CD4-positive, alpha-beta T cell (primary cell): ENCODE results near the gene KHSRP. TPM values are rescaled to one million over a fixed set of nuclear protein-coding genes. Genes with fewer than 3 reads are reported as not detected.

Experiments
- ATAC-seq: fragments of 200-7000 bp; cut with Tn5 transposase; one replicate; pipeline ENCODE4 v1.10.0; 2022; ENCODE audit warnings: mild to moderate bottlenecking; ENCODE audit not compliant: poor library complexity
- CTCF ChIA-PET: fragments of 350-600 bp; sonication (Branson Sonifier 250); formaldehyde crosslinking; loops from one replicate; lab custom pipeline; 2021; ENCODE audit warnings: antibody characterized with exemption, inconsistent platforms; lab: Charles Lee
- POLR2A ChIA-PET: fragments of 350-600 bp; sonication (Branson Sonifier 250); formaldehyde crosslinking; loops from one replicate; lab custom pipeline; 2021; ENCODE audit warnings: antibody characterized with exemption, inconsistent platforms; lab: Charles Lee
- DNase-seq, 14 experiments: peaks; one replicate each; pipeline ENCODE4 v3.0.0-alpha.2; 2013 to 2020; ENCODE audit warnings: mixed read lengths in 2 of 14
- H3K27ac ChIP-seq, 2 donors: one replicate each; pipeline versions ENCODE4 v1.5.1 to v1.7.0; 2013; ENCODE audit warnings: low read length in 2 of 2, low read depth in 1 of 2, mild to moderate bottlenecking in 1 of 2
- H3K27me3 ChIP-seq, 2 experiments: 1 replicate in 1 of 2; 2 replicates in 1 of 2; pipeline versions ENCODE4 v1.6.1 to v1.7.0; 2013; ENCODE audit warnings: low read length in 2 of 2, control low read depth in 1 of 2, mild to moderate bottlenecking in 1 of 2, moderate library complexity in 1 of 2; ENCODE audit not compliant: insufficient read depth in 2 of 2, control insufficient read depth in 1 of 2
- H3K36me3 ChIP-seq: one replicate; pipeline ENCODE4 v1.6.1; 2013; ENCODE audit warnings: low read length, control low read depth; ENCODE audit not compliant: insufficient read depth
- H3K4me1 ChIP-seq: one replicate; pipeline ENCODE4 v1.6.1; 2013; ENCODE audit warnings: low read length, control low read depth; ENCODE audit not compliant: insufficient read depth
- H3K4me3 ChIP-seq: one replicate; pipeline ENCODE4 v1.5.1; 2013; ENCODE audit warnings: mild to moderate bottlenecking, low read length, moderate library complexity
- H3K9me3 ChIP-seq, 2 experiments: 1 replicate in 1 of 2; 2 replicates in 1 of 2; pipeline versions ENCODE4 v1.6.1 to v1.7.0; 2013; ENCODE audit warnings: low read length in 2 of 2, mild to moderate bottlenecking in 2 of 2, control low read depth in 1 of 2, moderate library complexity in 1 of 2; ENCODE audit not compliant: control insufficient read depth in 1 of 2, insufficient read depth in 1 of 2
- H3K27ac Mint-ChIP-seq: one replicate; pipeline ENCODE4 v1.8.0; 2020; ENCODE audit warnings: mixed read lengths
- H3K27me3 Mint-ChIP-seq: one replicate; pipeline ENCODE4 v1.8.0; 2021; ENCODE audit warnings: mixed read lengths
- H3K36me3 Mint-ChIP-seq: one replicate; pipeline ENCODE4 v1.8.0; 2021; ENCODE audit warnings: low read depth, mixed read lengths
- H3K4me1 Mint-ChIP-seq: one replicate; pipeline ENCODE4 v1.8.0; 2021; ENCODE audit warnings: low read depth, mixed read lengths
- H3K4me3 Mint-ChIP-seq: one replicate; pipeline ENCODE4 v1.8.0; 2020; ENCODE audit warnings: mild to moderate bottlenecking, mixed read lengths
- H3K9me3 Mint-ChIP-seq: one replicate; pipeline ENCODE4 v1.8.0; 2020; ENCODE audit warnings: mixed read lengths
- intact Hi-C, 2 experiments: fragments of 100-400 bp; cut with DNase I in 1 of 2; cut with micrococcal nuclease in 1 of 2; formaldehyde crosslinking; loops; one replicate each; pipeline versions ENCODE4 v1.15.1 to v1.9.0; 2023 to 2025; cut with DNase I, micrococcal nuclease
- total RNA-seq, 174 experiments: library from RNA in 2 of 174; stranded (reverse) in 2 of 174; gene quantifications; one replicate each; pipeline ENCODE4 v1.2.3 and lab custom pipeline; 2021 to 2026
- TF ChIP-seq, protein P1 (sequence below): fragments of 200-600 bp; IDR thresholded peaks from one replicate; pipeline ENCODE4 v1.8.0; 2022; ENCODE audit warnings: antibody characterized with exemption, mild to moderate bottlenecking

The KHSRP gene
- total RNA-seq, 2 experiments from 2014 or later, result 128 to 143 TPM

DNA sequence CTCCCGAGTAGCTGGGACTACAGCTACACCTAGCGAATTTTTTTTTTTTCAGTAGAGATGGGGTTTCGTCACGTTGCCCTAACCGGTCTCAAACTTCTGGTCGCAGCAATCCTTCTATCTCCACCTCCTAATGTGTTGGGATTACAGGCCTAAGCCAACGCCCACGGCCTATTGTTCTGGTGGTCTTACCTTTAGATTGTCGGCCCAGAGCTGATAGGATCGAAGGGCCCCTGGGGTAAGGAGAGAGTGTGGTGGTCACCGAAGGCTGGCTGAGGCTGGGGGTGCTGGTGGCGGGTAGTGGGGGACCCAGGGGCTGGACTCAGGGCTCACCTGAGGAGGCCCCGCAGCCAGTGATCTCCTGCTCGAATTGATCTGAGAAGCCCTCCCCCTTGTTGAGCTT, 46.5 kb upstream of the KHSRP start:
- peaks cover 62% of the 10 kb centered on the region for H3K36me3 ChIP-seq
- Mint-ChIP-seq H3K4me1 (peaks cover 2% of the 10 kb centered on the region), H3K27me3 (no peaks in the 10 kb centered on the region), H3K27ac (no peak overlapping the region), H3K36me3 (peaks cover 56% of the 10 kb centered on the region), H3K4me3 (no peak overlapping the region), H3K9me3 (no peaks in the 10 kb centered on the region)
- H3K27ac ChIP-seq, result no peak overlapping the region
- ATAC-seq, result no peak
- peaks cover 0 to under 1% of the 10 kb centered on the region in 2 experiments for H3K9me3 ChIP-seq
- ChIA-PET CTCF (no interaction called here), POLR2A (interaction anchor here (2.1 kb wide), 1 partner anchor 10 kb away, joined by 10 read pairs; the partner anchor contains the start of gene DENND1C)
- no peak overlapping the region for H3K4me3 ChIP-seq
- peaks cover 1% of the 10 kb centered on the region for H3K4me1 ChIP-seq
- no peak for DNase-seq
- intact Hi-C loops, result no loop called here
- TF ChIP-seq, protein P1, sequence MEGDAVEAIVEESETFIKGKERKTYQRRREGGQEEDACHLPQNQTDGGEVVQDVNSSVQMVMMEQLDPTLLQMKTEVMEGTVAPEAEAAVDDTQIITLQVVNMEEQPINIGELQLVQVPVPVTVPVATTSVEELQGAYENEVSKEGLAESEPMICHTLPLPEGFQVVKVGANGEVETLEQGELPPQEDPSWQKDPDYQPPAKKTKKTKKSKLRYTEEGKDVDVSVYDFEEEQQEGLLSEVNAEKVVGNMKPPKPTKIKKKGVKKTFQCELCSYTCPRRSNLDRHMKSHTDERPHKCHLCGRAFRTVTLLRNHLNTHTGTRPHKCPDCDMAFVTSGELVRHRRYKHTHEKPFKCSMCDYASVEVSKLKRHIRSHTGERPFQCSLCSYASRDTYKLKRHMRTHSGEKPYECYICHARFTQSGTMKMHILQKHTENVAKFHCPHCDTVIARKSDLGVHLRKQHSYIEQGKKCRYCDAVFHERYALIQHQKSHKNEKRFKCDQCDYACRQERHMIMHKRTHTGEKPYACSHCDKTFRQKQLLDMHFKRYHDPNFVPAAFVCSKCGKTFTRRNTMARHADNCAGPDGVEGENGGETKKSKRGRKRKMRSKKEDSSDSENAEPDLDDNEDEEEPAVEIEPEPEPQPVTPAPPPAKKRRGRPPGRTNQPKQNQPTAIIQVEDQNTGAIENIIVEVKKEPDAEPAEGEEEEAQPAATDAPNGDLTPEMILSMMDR, result no peak
- no peaks in the 10 kb centered on the region for H3K27me3 ChIP-seq

GRCh38 chr19:6470173-6470572, 45.6 kb upstream of the KHSRP start:
- ATAC-seq, result no peak
- intact Hi-C loops, result no loop called here

DNA sequence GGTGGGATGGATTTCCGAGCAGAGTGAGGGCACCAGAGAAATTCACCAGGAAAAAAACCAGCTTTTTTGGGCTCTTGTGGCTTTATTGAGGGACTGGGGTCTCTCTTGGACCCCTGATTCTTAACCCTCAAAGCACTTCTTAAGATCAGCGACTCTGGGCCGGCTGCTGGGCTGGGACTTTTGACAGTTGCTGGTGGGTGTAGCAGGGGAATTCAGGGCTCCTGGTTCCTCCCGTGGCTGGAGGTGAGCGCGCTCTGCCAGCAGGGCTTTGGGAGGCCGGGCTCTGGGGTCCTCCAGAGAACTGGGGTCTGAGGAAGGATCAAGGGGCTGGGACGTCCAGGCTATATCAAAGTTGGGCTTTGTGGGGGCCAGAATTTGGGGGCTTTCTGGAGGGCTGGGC, 42.8 kb upstream of the KHSRP start:
- H3K36me3 Mint-ChIP-seq, result peaks cover 48% of the 10 kb centered on the region
- TF ChIP-seq, protein P1, result no peak
- no peak for DNase-seq
- H3K27me3 Mint-ChIP-seq, result no peaks in the 10 kb centered on the region
- peaks cover 16% of the 10 kb centered on the region for H3K4me1 ChIP-seq
- peaks cover 14% of the 10 kb centered on the region for H3K4me1 Mint-ChIP-seq
- H3K4me3 ChIP-seq, result no peak overlapping the region
- no peak overlapping the region for H3K4me3 Mint-ChIP-seq
- CTCF ChIA-PET, result no interaction called here
- H3K9me3 Mint-ChIP-seq, result no peaks in the 10 kb centered on the region
- no peak overlapping the region for H3K27ac ChIP-seq
- POLR2A ChIA-PET, result interaction anchor here (2.3 kb wide), 1 partner anchor 14 kb away, joined by 9 read pairs; the partner anchor contains the start of gene DENND1C
- H3K27ac Mint-ChIP-seq, result no peak overlapping the region
- H3K9me3 ChIP-seq, result no peaks in the 10 kb centered on the region
- H3K36me3 ChIP-seq, result peaks cover 36% of the 10 kb centered on the region
- no peak for ATAC-seq
- no peaks in the 10 kb centered on the region for H3K27me3 ChIP-seq
- intact Hi-C loops, result no loop called here

More at GRCh38 chr19:6470173-6470572, 45.6 kb upstream of the KHSRP start:
- H3K36me3 ChIP-seq, result peaks cover 53% of the 10 kb centered on the region
- POLR2A ChIA-PET, result interaction anchor here (0.9 to 1.9 kb wide), 2 partner anchors 9 to 11 kb away, joined by 3 to 5 read pairs; partner anchors contain the start of gene DENND1C
- no peak overlapping the region for H3K27ac Mint-ChIP-seq
- no peak overlapping the region for H3K4me3 ChIP-seq
- no peaks in the 10 kb centered on the region for H3K27me3 Mint-ChIP-seq
- H3K27me3 ChIP-seq, result no peaks in the 10 kb centered on the region
- H3K9me3 ChIP-seq, result no peaks in the 10 kb centered on the region
- TF ChIP-seq, protein P1, result no peak
- no peak overlapping the region for H3K4me3 Mint-ChIP-seq
- H3K27ac ChIP-seq, result no peak overlapping the region
- DNase-seq, result peak in 1 of 14 experiments; percentile 14
- peaks cover 57% of the 10 kb centered on the region for H3K36me3 Mint-ChIP-seq
- CTCF ChIA-PET, result no interaction called here
- H3K4me1 Mint-ChIP-seq, result peaks cover 6% of the 10 kb centered on the region
- no peaks in the 10 kb centered on the region for H3K9me3 Mint-ChIP-seq
- peaks cover under 1% of the 10 kb centered on the region for H3K4me1 ChIP-seq
